ENCODE results near the gene SPOUT1. TPM values are rescaled to one million over a fixed set of nuclear protein-coding genes. Genes with fewer than 3 reads are reported as not detected.

SPOUT1 gene
- total and polyA plus RNA-seq, 2 of the 13 experiments (the other 11 are each of a cell fraction or from before 2014, with no cell fraction given): 39.0 to 45.8 TPM

- TF ChIP-seq ZNF646 (CRISPR knock-in tag; IDR thresholded peaks at IDR 0.05) (0 out of 2 replicates have a peak, but pooled peaks have one; percentile 21), AGO2 (optimal IDR thresholded peaks at IDR 0.05; ENCODE audit: low read depth, low read length) (peak; percentile 66), CCDC6 (CRISPR knock-in tag; IDR thresholded peaks at IDR 0.05) (no peak), ZSCAN25 (CRISPR knock-in tag; IDR thresholded peaks at IDR 0.05) (peak; percentile 97)
- TF ChIP-seq, protein P1, sequence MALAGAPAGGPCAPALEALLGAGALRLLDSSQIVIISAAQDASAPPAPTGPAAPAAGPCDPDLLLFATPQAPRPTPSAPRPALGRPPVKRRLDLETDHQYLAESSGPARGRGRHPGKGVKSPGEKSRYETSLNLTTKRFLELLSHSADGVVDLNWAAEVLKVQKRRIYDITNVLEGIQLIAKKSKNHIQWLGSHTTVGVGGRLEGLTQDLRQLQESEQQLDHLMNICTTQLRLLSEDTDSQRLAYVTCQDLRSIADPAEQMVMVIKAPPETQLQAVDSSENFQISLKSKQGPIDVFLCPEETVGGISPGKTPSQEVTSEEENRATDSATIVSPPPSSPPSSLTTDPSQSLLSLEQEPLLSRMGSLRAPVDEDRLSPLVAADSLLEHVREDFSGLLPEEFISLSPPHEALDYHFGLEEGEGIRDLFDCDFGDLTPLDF (CRISPR knock-in tag; IDR thresholded peaks at IDR 0.05): no peak
- TF ChIP-seq, protein P2, sequence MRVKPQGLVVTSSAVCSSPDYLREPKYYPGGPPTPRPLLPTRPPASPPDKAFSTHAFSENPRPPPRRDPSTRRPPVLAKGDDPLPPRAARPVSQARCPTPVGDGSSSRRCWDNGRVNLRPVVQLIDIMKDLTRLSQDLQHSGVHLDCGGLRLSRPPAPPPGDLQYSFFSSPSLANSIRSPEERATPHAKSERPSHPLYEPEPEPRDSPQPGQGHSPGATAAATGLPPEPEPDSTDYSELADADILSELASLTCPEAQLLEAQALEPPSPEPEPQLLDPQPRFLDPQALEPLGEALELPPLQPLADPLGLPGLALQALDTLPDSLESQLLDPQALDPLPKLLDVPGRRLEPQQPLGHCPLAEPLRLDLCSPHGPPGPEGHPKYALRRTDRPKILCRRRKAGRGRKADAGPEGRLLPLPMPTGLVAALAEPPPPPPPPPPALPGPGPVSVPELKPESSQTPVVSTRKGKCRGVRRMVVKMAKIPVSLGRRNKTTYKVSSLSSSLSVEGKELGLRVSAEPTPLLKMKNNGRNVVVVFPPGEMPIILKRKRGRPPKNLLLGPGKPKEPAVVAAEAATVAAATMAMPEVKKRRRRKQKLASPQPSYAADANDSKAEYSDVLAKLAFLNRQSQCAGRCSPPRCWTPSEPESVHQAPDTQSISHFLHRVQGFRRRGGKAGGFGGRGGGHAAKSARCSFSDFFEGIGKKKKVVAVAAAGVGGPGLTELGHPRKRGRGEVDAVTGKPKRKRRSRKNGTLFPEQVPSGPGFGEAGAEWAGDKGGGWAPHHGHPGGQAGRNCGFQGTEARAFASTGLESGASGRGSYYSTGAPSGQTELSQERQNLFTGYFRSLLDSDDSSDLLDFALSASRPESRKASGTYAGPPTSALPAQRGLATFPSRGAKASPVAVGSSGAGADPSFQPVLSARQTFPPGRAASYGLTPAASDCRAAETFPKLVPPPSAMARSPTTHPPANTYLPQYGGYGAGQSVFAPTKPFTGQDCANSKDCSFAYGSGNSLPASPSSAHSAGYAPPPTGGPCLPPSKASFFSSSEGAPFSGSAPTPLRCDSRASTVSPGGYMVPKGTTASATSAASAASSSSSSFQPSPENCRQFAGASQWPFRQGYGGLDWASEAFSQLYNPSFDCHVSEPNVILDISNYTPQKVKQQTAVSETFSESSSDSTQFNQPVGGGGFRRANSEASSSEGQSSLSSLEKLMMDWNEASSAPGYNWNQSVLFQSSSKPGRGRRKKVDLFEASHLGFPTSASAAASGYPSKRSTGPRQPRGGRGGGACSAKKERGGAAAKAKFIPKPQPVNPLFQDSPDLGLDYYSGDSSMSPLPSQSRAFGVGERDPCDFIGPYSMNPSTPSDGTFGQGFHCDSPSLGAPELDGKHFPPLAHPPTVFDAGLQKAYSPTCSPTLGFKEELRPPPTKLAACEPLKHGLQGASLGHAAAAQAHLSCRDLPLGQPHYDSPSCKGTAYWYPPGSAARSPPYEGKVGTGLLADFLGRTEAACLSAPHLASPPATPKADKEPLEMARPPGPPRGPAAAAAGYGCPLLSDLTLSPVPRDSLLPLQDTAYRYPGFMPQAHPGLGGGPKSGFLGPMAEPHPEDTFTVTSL (CRISPR knock-in tag; IDR thresholded peaks at IDR 0.05; ENCODE audit: borderline replicate concordance): no peak
Measured at GRCh38 chr9:128823903-128824406, 5.6 kb downstream of the SPOUT1 start (continued).
